KMS-11 (cell line): Measurements from ENCODE around the gene INPP5E.
"Not testable (repeated sequence)": the region's sequence is repeated elsewhere in the genome, so short reads cannot be mapped to it uniquely, and the experiment has no call there.

Source experiments
- H2AFZ ChIP-seq: fragments of 200-600 bp; sonication (generic); 2 replicates; pipeline ENCODE4 v1.6.1; 2016; ENCODE audit warnings: antibody characterized with exemption, mixed run types, low read depth
- H3K27ac ChIP-seq: fragments of 200-600 bp; sonication (generic); 2 replicates; pipeline ENCODE4 v1.6.1; 2016; ENCODE audit warnings: mild to moderate bottlenecking, mixed run types
- H3K27me3 ChIP-seq: fragments of 200-600 bp; sonication (generic); 2 replicates; pipeline ENCODE4 v1.6.1; 2017; ENCODE audit warnings: mild to moderate bottlenecking, low read depth, mixed run types, moderate library complexity; ENCODE audit not compliant: insufficient read depth
- H3K36me3 ChIP-seq: fragments of 200-600 bp; sonication (generic); 2 replicates; pipeline ENCODE4 v1.6.1; 2017; ENCODE audit warnings: mild to moderate bottlenecking, mixed run types; ENCODE audit not compliant: insufficient read depth
- H3K4me1 ChIP-seq: fragments of 200-600 bp; sonication (generic); 2 replicates; pipeline ENCODE4 v1.6.1; 2016; ENCODE audit warnings: mild to moderate bottlenecking, low read depth, mixed run types; ENCODE audit not compliant: poor library complexity, severe bottlenecking
- H3K4me2 ChIP-seq: fragments of 200-600 bp; sonication (generic); 2 replicates; pipeline ENCODE4 v1.7.0; 2016; ENCODE audit warnings: mild to moderate bottlenecking, mixed run types
- H3K4me3 ChIP-seq: fragments of 200-600 bp; sonication (generic); IDR thresholded peaks from 2 replicates; pipeline ENCODE4 v1.6.1; 2017; ENCODE audit warnings: low read depth, low read length, mixed read lengths; ENCODE audit not compliant: insufficient read depth
- H3K79me2 ChIP-seq: fragments of 200-600 bp; sonication (generic); 2 replicates; pipeline ENCODE4 v1.6.1; 2016; ENCODE audit warnings: low read depth, mixed run types; ENCODE audit not compliant: insufficient read depth
- H3K9ac ChIP-seq: fragments of 200-600 bp; sonication (generic); 2 replicates; pipeline ENCODE4 v1.6.1; 2016; ENCODE audit warnings: mild to moderate bottlenecking, mixed run types
- H4K20me1 ChIP-seq: fragments of 200-600 bp; sonication (generic); 2 replicates; pipeline ENCODE4 v1.6.1; 2016; ENCODE audit warnings: mild to moderate bottlenecking, mixed run types; ENCODE audit not compliant: insufficient read depth
- TF ChIP-seq, protein P1 (sequence below): fragments of 200-600 bp; sonication (generic); conservative IDR thresholded peaks from 2 replicates; pipeline ENCODE4 v1.6.1; 2017; ENCODE audit warnings: low read depth, mild to moderate bottlenecking, antibody characterized with exemption, low read length, moderate library complexity, mixed read lengths

INPP5E gene

GRCh38 chr9:136430588-136431234 lies 8.9 kb downstream of the INPP5E start:
- H3K27ac ChIP-seq: no peak overlapping the region
- TF ChIP-seq, protein P1, sequence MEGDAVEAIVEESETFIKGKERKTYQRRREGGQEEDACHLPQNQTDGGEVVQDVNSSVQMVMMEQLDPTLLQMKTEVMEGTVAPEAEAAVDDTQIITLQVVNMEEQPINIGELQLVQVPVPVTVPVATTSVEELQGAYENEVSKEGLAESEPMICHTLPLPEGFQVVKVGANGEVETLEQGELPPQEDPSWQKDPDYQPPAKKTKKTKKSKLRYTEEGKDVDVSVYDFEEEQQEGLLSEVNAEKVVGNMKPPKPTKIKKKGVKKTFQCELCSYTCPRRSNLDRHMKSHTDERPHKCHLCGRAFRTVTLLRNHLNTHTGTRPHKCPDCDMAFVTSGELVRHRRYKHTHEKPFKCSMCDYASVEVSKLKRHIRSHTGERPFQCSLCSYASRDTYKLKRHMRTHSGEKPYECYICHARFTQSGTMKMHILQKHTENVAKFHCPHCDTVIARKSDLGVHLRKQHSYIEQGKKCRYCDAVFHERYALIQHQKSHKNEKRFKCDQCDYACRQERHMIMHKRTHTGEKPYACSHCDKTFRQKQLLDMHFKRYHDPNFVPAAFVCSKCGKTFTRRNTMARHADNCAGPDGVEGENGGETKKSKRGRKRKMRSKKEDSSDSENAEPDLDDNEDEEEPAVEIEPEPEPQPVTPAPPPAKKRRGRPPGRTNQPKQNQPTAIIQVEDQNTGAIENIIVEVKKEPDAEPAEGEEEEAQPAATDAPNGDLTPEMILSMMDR: no peak
- no peaks in the 10 kb centered on the region for H3K4me1 ChIP-seq
- H3K27me3 ChIP-seq: no peaks in the 10 kb centered on the region
- H3K79me2 ChIP-seq: peaks cover 3% of the 10 kb centered on the region; the same call in 1 of the 2 replicates
- no peak overlapping the region for H3K9ac ChIP-seq
- no peak overlapping the region for H3K4me2 ChIP-seq
- H2AFZ ChIP-seq: no peak overlapping the region
- H3K4me3 ChIP-seq: no peak overlapping the region
- H4K20me1 ChIP-seq: no peaks in the 10 kb centered on the region
- no peaks in the 10 kb centered on the region for H3K36me3 ChIP-seq

GRCh38 chr9:136429683-136430491 lies 9.8 kb downstream of the INPP5E start:
- no peak overlapping the region for H2AFZ ChIP-seq
- no peak overlapping the region for H3K4me2 ChIP-seq
- no peaks in the 10 kb centered on the region for H3K4me1 ChIP-seq
- H4K20me1 ChIP-seq: no peaks in the 10 kb centered on the region
- no peaks in the 10 kb centered on the region for H3K27me3 ChIP-seq
- no peaks in the 10 kb centered on the region for H3K36me3 ChIP-seq
- H3K79me2 ChIP-seq: no peaks in the 10 kb centered on the region; the same call in 1 of the 2 replicates
- no peak overlapping the region for H3K9ac ChIP-seq
- TF ChIP-seq, protein P1: no peak
- no peak overlapping the region for H3K27ac ChIP-seq
- no peak overlapping the region for H3K4me3 ChIP-seq

- Histone ChIP-seq H3K9ac (no peak overlapping the region), H3K79me2 (no peaks in the 10 kb centered on the region), H4K20me1 (no peaks in the 10 kb centered on the region), H3K4me2 (no peak overlapping the region), H2AFZ (no peak overlapping the region), H3K27ac (no peak overlapping the region), H3K27me3 (no peaks in the 10 kb centered on the region), H3K4me3 (no peak overlapping the region), H3K4me1 (no peaks in the 10 kb centered on the region), H3K36me3 (no peaks in the 10 kb centered on the region)
- TF ChIP-seq, protein P1: no peak
Observed at GRCh38 chr9:136429075-136429628, 10.5 kb downstream of the INPP5E start.

DNA sequence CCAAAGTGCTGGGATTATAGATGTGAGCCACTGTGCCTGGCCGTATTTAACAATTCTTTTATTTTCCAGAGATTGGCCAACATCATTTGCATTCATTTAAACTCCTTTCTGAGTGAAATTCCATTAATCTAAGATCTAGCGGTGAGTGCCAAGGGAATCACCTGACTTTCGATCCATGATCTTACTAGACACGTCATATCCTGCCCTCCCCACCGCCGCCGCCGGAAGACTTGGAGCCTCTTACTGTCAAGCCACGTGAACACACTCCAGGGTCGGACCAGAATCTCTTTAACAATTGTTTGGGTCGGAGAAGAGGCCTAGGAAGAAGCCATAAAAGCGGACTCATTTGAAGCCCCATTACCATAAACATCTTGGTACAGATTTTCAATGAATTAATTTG lies 12.9 kb downstream of the INPP5E start:
- Histone ChIP-seq H3K27ac (no peak overlapping the region), H3K4me3 (no peak overlapping the region), H3K9ac (no peak overlapping the region), H3K4me1 (no peaks in the 10 kb centered on the region), H3K27me3 (no peaks in the 10 kb centered on the region), H3K36me3 (0 out of 2 replicates have a peak, but pooled peaks cover 4% of the 10 kb centered on the region), H3K4me2 (no peak overlapping the region), H3K79me2 (no peaks in the 10 kb centered on the region), H4K20me1 (no peaks in the 10 kb centered on the region), H2AFZ (no peak overlapping the region)
- TF ChIP-seq, protein P1: no peak

DNA sequence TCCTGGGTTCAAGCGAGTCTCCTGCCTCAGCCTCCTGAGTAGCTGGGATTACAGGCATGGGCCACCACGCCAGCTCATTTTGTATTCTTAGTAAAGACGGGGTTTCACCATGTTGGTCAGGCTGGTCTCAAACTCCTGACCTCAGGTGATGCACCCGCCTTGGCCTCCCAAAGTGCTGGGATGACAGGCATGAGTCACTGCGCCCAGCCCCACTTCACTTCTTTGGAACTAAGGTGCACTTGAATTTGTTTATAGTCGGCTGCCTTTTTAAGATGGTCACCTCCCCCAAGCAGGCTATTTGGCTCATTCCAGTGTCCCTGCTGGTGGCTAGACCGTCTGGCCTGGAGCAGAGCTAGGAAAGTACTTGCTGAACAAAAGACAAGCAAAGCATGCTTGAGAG lies 14.3 kb downstream of the INPP5E start:
- not testable (repeated sequence) for H3K4me1 ChIP-seq, H3K27ac ChIP-seq, H3K36me3 ChIP-seq, H3K4me3 ChIP-seq, H3K4me2 ChIP-seq, H4K20me1 ChIP-seq, H2AFZ ChIP-seq, H3K27me3 ChIP-seq, H3K79me2 ChIP-seq, H3K9ac ChIP-seq
